Ishikawa (cell line): ENCODE data around the gene MCCD1.

Source experiments
- CEBPB ChIP-seq: IDR thresholded peaks from 2 replicates; pipeline ENCODE4 v1.6.1; 2012
- CREB1 ChIP-seq: IDR thresholded peaks from 2 replicates; pipeline ENCODE4 v1.6.1; 2012; ENCODE audit warnings: low read depth
- EGR1 ChIP-seq: IDR thresholded peaks from 2 replicates; pipeline ENCODE4 v1.6.1; 2012
- EP300 ChIP-seq: IDR thresholded peaks from 2 replicates; pipeline ENCODE4 v1.6.1; 2012; ENCODE audit warnings: borderline replicate concordance
- FOXM1 ChIP-seq: IDR thresholded peaks from 2 replicates; pipeline ENCODE4 v1.6.1; 2012; ENCODE audit warnings: low read depth, borderline replicate concordance
- MAX ChIP-seq: IDR thresholded peaks from 2 replicates; pipeline ENCODE4 v1.6.1; 2012
- NFIC ChIP-seq: IDR thresholded peaks from 2 replicates; pipeline ENCODE4 v1.6.1; 2012
- RAD21 ChIP-seq: IDR thresholded peaks from 2 replicates; pipeline ENCODE4 v1.6.1; 2012; ENCODE audit warnings: low read depth
- TAF1 ChIP-seq: IDR thresholded peaks from 2 replicates; pipeline ENCODE4 v1.6.1; 2012; ENCODE audit warnings: low read depth, mild to moderate bottlenecking
- TCF12 ChIP-seq: IDR thresholded peaks from 2 replicates; pipeline ENCODE4 v1.6.1; 2012; ENCODE audit warnings: low read depth
- TEAD4 ChIP-seq: IDR thresholded peaks from 2 replicates; pipeline ENCODE4 v1.6.1; 2012
- USF1 ChIP-seq: IDR thresholded peaks from 2 replicates; pipeline ENCODE4 v1.6.1; 2012
- YY1 ChIP-seq: IDR thresholded peaks from 2 replicates; pipeline ENCODE4 v1.6.1; 2012; ENCODE audit warnings: low read depth
- ZBTB7A ChIP-seq: IDR thresholded peaks from 2 replicates; pipeline ENCODE4 v1.6.1; 2012; ENCODE audit warnings: low read depth
- TF ChIP-seq, protein P1 (sequence below): IDR thresholded peaks from 2 replicates; pipeline ENCODE4 v1.6.1; 2012; ENCODE audit warnings: low read depth, mild to moderate bottlenecking

The MCCD1 gene

DNA sequence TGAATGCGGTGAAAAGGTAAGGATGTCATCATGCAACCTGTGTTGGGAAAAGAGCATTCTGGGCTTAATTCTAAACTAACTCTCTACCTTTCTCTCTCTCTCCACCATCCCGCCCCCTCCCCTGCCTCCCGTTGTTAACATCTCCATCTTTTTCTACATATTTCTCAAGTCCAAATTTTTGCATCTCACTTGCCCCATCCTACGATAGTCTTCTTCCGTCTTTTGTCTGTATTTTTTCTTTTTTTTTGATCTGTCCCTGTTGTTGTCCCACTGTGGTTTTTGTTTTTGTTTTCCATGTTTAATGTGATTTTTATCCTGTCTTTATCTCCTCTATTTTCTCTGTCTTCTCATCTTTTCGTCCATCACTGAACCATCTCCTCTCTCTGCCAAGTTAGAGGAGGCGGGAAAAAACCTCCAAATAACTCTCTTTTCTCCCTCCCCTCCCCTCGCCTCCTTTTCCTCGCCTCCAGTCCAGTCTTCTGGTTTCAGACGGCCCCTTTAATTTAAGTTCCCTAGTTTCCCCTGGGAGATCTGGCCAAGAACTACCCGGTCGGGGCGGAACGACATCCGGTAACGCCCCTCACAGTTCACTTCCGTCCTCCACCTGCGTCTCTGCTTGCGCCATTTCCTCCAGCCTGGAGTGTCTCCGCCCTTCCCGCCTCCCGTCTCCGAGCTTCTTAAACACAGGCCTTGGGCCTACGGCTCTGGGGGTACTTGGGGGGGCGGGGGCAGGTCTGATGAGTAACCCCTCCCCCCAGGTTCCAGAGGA, 18.4 kb downstream of the MCCD1 start, which contains the start of gene NFKBIL1:
TSS of gene NFKBIL1 (plus strand) at position 651 of the 769 bp plus-strand sequence. CDS start at position 738, 87 bp downstream.
- TF ChIP-seq TCF12, result peak; percentile 51; the same call in 1 of the 2 replicates
- TF ChIP-seq YY1, result peak; percentile 76
- peak; percentile 37 for TF ChIP-seq TAF1
- TF ChIP-seq, protein P1, sequence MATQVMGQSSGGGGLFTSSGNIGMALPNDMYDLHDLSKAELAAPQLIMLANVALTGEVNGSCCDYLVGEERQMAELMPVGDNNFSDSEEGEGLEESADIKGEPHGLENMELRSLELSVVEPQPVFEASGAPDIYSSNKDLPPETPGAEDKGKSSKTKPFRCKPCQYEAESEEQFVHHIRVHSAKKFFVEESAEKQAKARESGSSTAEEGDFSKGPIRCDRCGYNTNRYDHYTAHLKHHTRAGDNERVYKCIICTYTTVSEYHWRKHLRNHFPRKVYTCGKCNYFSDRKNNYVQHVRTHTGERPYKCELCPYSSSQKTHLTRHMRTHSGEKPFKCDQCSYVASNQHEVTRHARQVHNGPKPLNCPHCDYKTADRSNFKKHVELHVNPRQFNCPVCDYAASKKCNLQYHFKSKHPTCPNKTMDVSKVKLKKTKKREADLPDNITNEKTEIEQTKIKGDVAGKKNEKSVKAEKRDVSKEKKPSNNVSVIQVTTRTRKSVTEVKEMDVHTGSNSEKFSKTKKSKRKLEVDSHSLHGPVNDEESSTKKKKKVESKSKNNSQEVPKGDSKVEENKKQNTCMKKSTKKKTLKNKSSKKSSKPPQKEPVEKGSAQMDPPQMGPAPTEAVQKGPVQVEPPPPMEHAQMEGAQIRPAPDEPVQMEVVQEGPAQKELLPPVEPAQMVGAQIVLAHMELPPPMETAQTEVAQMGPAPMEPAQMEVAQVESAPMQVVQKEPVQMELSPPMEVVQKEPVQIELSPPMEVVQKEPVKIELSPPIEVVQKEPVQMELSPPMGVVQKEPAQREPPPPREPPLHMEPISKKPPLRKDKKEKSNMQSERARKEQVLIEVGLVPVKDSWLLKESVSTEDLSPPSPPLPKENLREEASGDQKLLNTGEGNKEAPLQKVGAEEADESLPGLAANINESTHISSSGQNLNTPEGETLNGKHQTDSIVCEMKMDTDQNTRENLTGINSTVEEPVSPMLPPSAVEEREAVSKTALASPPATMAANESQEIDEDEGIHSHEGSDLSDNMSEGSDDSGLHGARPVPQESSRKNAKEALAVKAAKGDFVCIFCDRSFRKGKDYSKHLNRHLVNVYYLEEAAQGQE, result no peak
- no peak for TF ChIP-seq USF1
- TF ChIP-seq CREB1, result peak; percentile 89
- peak; percentile 56 for TF ChIP-seq MAX
- TF ChIP-seq ZBTB7A, result peak; percentile 66; the same call in 1 of the 2 replicates
- TF ChIP-seq EP300, result no peak
- TF ChIP-seq TEAD4, result no peak
- TF ChIP-seq CEBPB, result 0 out of 2 replicates have a peak, but pooled peaks have one; percentile 29
- TF ChIP-seq FOXM1, result no peak
- TF ChIP-seq NFIC, result peak; percentile 50
- TF ChIP-seq RAD21, result no peak
- no peak for TF ChIP-seq EGR1

- no peak for TF ChIP-seq RAD21
- no peak for TF ChIP-seq TCF12
- no peak for TF ChIP-seq MAX
- TF ChIP-seq NFIC, result no peak
- TF ChIP-seq EGR1, result no peak
- TF ChIP-seq CREB1, result no peak
- TF ChIP-seq TEAD4, result no peak
- TF ChIP-seq CEBPB, result no peak
- no peak for TF ChIP-seq FOXM1
Observed at GRCh38 chr6:31547727-31548543, 19.2 kb downstream of the MCCD1 start.

GRCh38 chr6:31548544-31548873, 19.7 kb downstream of the MCCD1 start:
- TF ChIP-seq CEBPB (no peak), FOXM1 (no peak), TCF12 (no peak), EP300 (no peak), USF1 (no peak), CREB1 (no peak), TEAD4 (no peak), YY1 (no peak), NFIC (no peak), EGR1 (no peak), ZBTB7A (no peak)
- TF ChIP-seq, protein P1, result no peak

- peak; percentile 23; the same call in 1 of the 2 replicates for TF ChIP-seq RAD21
Observed at GRCh38 chr6:31551371-31551770, 22.6 kb downstream of the MCCD1 start.

DNA sequence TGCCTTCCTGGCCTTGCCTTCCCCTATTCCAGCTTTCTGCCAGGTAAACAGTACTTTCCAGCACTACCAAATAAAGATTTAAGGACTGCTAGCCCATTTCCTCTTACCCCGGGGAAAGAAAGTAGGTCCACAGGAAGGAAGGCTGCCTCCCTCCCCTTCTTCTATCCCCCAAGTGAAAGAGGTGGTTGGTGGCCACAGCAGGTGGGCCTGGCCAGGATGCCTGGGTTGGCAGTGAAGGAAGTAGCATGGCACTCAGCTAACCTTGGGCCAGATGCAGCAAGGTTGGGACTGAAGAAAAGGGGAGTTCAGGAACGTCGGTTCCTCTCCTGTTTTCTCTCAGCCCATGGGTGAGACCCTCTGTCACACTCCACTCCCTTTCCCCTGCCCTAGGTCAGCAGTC, 27.5 kb downstream of the MCCD1 start:
- no peak for TF ChIP-seq EP300
- no peak for TF ChIP-seq CEBPB
- no peak for TF ChIP-seq USF1
- no peak for TF ChIP-seq FOXM1
- TF ChIP-seq TAF1, result no peak
- TF ChIP-seq TCF12, result no peak
- no peak for TF ChIP-seq ZBTB7A
- no peak for TF ChIP-seq MAX
- TF ChIP-seq YY1, result no peak
- no peak for TF ChIP-seq RAD21
- no peak for TF ChIP-seq TEAD4
- TF ChIP-seq EGR1, result no peak
- TF ChIP-seq CREB1, result no peak
- no peak for TF ChIP-seq NFIC
- TF ChIP-seq, protein P1, result no peak
